ENCODE data around the gene BTG3.

- TF ChIP-seq POLR2AphosphoS5 (IDR thresholded peaks at IDR 0.05) = no peak
- TF ChIP-seq CTCF (IDR thresholded peaks at IDR 0.05) = no peak
- no peak for TF ChIP-seq POLR2A (IDR thresholded peaks at IDR 0.05)
Measured at GRCh38 chr21:17552410-17552809, 60.3 kb downstream of the BTG3 start.
